ENCODE data around the gene NCKAP1. TPM values are rescaled to one million over a fixed set of nuclear protein-coding genes. Genes with fewer than 3 reads are reported as not detected.

Gene NCKAP1
- total and polyA plus RNA-seq, 2 experiments from 2014 or later: 54.5 to 216 TPM

- H3K79me2 ChIP-seq: peaks cover 81% of the 10 kb centered on the region
- 100% methylated on average over 1 of the region's 1 CpG for WGBS (ENCODE audit: low lambda C conversion rate, missing lambda C conversion rate)
Observed at GRCh38 chr2:183034806-183035205, 3.5 kb downstream of the NCKAP1 start.

DNA sequence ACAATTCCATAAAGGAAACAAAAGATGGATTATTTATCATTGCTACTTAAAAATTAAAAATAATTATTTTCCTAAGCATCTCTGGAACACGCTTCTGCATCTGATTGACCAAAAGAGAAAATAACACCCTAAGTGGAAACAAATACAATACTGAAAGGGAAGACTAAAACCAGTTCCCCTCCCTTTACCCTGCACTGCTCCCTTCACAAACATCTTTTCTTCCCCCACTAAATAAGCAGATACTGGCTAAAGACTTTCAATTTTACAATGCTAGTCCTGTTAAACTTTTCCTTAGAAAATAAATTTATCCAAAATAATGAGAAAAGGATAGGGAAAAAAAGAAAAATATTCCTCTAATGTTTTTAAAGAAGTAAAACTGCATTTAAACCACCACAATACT, 4.3 kb downstream of the NCKAP1 start:
- H3K27ac ChIP-seq: no peak overlapping the region
- peak overlapping the region; percentile 72 for H3K4me2 ChIP-seq
- no peaks in the 10 kb centered on the region for H3K36me3 ChIP-seq (replicated peaks; ENCODE audit: insufficient read depth, low read depth)
- H2AFZ ChIP-seq: no peak overlapping the region
- H3K4me3 ChIP-seq: no peak overlapping the region
- no peaks in the 10 kb centered on the region for H3K9me2 ChIP-seq (replicated peaks; ENCODE audit: insufficient read depth)
- peaks cover 89% of the 10 kb centered on the region for H3K79me2 ChIP-seq
- DNase-seq (ENCODE audit: low spot score): no peak
- no peaks in the 10 kb centered on the region for H3K9me3 ChIP-seq (ENCODE audit: low read depth)
- peaks cover 32% of the 10 kb centered on the region for H3K4me1 ChIP-seq (ENCODE audit: insufficient read depth)
- no peak for TF ChIP-seq EZH2phosphoT487 (IDR thresholded peaks at IDR 0.05; ENCODE audit: low read depth, severe bottlenecking, unreplicated experiment)
- TF ChIP-seq EZH2 (IDR thresholded peaks at IDR 0.05; ENCODE audit: borderline replicate concordance): no peak
- no peak for TF ChIP-seq CTCF (IDR thresholded peaks at IDR 0.05; ENCODE audit: poor library complexity)
- H3K27me3 ChIP-seq: no peaks in the 10 kb centered on the region
- peaks cover 81% of the 10 kb centered on the region for H4K20me1 ChIP-seq (ENCODE audit: insufficient read depth, poor library complexity, severe bottlenecking)
- WGBS (ENCODE audit: low lambda C conversion rate, missing lambda C conversion rate): 93% methylated on average over 1 of the region's 1 CpG

More at GRCh38 chr2:183034806-183035205, 3.5 kb downstream of the NCKAP1 start:
- no peak for DNase-seq (ENCODE audit: low spot score)
- Histone ChIP-seq H4K20me1 (ENCODE audit: insufficient read depth, poor library complexity, severe bottlenecking) (peaks cover 73% of the 10 kb centered on the region), H3K27ac (no peak overlapping the region), H3K36me3 (replicated peaks; ENCODE audit: insufficient read depth, low read depth) (no peaks in the 10 kb centered on the region), H3K27me3 (no peaks in the 10 kb centered on the region), H3K4me2 (peak overlapping the region; percentile 72), H3K9me2 (replicated peaks; ENCODE audit: insufficient read depth) (no peaks in the 10 kb centered on the region), H3K4me3 (peak overlapping the region; percentile 3), H3K9me3 (ENCODE audit: low read depth) (no peaks in the 10 kb centered on the region), H3K4me1 (ENCODE audit: insufficient read depth) (peaks cover 37% of the 10 kb centered on the region), H2AFZ (no peak overlapping the region)
- TF ChIP-seq CTCF (IDR thresholded peaks at IDR 0.05; ENCODE audit: poor library complexity) (no peak), EZH2phosphoT487 (IDR thresholded peaks at IDR 0.05; ENCODE audit: low read depth, severe bottlenecking, unreplicated experiment) (no peak), EZH2 (IDR thresholded peaks at IDR 0.05; ENCODE audit: borderline replicate concordance) (no peak)

GRCh38 chr2:183031911-183032794, 6.1 kb downstream of the NCKAP1 start:
- Histone ChIP-seq H3K4me1 (ENCODE audit: insufficient read depth) (peaks cover 31% of the 10 kb centered on the region), H2AFZ (no peak overlapping the region), H3K4me3 (no peak overlapping the region), H3K27me3 (no peaks in the 10 kb centered on the region), H4K20me1 (ENCODE audit: insufficient read depth, poor library complexity, severe bottlenecking) (peaks cover 99% of the 10 kb centered on the region), H3K9me3 (ENCODE audit: low read depth) (no peaks in the 10 kb centered on the region), H3K9me2 (replicated peaks; ENCODE audit: insufficient read depth) (no peaks in the 10 kb centered on the region), H3K27ac (peak overlapping the region; percentile 5), H3K79me2 (peaks cover 100% of the 10 kb centered on the region), H3K4me2 (peak overlapping the region; percentile 33), H3K36me3 (replicated peaks; ENCODE audit: insufficient read depth, low read depth) (no peaks in the 10 kb centered on the region)
- no peak for TF ChIP-seq EZH2 (IDR thresholded peaks at IDR 0.05; ENCODE audit: borderline replicate concordance)
- no peak for TF ChIP-seq CTCF (IDR thresholded peaks at IDR 0.05; ENCODE audit: poor library complexity)
- TF ChIP-seq EZH2phosphoT487 (IDR thresholded peaks at IDR 0.05; ENCODE audit: low read depth, severe bottlenecking, unreplicated experiment): no peak
- no peak for DNase-seq (ENCODE audit: low spot score)
- 85% methylated on average over 4 of the region's 4 CpGs for WGBS (ENCODE audit: low lambda C conversion rate, missing lambda C conversion rate)
